AG04449 (cell line): ENCODE results near the gene USP3.
A peak's percentile ranks its signal among the peaks of the same experiment; 100 is the strongest.

Source experiments
- CTCF ChIA-PET: fragments of 350-600 bp; formaldehyde crosslinking; extraction: SDS; loops from one replicate; lab custom pipeline; 2021; ENCODE audit warnings: antibody characterized with exemption; lab: Yijun Ruan, JAX
- POLR2A ChIA-PET: fragments of 400-600, 350-600 bp; formaldehyde crosslinking; extraction: SDS; loops from one replicate; lab custom pipeline; 2020; ENCODE audit warnings: antibody characterized with exemption, inconsistent platforms; lab: Yijun Ruan, JAX
- DNase-seq: peaks from one replicate; pipeline ENCODE4 v3.0.0-alpha.2; 2010; ENCODE audit warnings: low read depth, low spot score
- H3K4me3 ChIP-seq: 2 replicates; pipeline ENCODE4 v1.5.1; 2011; ENCODE audit warnings: low read depth, mild to moderate bottlenecking, control low read depth, low read length
- TF ChIP-seq, protein P1 (sequence below): IDR thresholded peaks from one replicate; pipeline ENCODE4 v1.5.1; 2011; ENCODE audit warnings: mild to moderate bottlenecking, moderate library complexity, low read length, control low read depth, inconsistent platforms; ENCODE audit not compliant: insufficient read depth; ENCODE audit errors: missing control alignments

Gene USP3

GRCh38 chr15:63502137-63502766 lies 2.1 kb upstream of the USP3 start:
- POLR2A ChIA-PET: interaction anchor here (0.6 kb wide), 1 partner anchor 223 kb away, joined by 3 read pairs; no protein-coding TSS in a partner anchor
- TF ChIP-seq, protein P1, sequence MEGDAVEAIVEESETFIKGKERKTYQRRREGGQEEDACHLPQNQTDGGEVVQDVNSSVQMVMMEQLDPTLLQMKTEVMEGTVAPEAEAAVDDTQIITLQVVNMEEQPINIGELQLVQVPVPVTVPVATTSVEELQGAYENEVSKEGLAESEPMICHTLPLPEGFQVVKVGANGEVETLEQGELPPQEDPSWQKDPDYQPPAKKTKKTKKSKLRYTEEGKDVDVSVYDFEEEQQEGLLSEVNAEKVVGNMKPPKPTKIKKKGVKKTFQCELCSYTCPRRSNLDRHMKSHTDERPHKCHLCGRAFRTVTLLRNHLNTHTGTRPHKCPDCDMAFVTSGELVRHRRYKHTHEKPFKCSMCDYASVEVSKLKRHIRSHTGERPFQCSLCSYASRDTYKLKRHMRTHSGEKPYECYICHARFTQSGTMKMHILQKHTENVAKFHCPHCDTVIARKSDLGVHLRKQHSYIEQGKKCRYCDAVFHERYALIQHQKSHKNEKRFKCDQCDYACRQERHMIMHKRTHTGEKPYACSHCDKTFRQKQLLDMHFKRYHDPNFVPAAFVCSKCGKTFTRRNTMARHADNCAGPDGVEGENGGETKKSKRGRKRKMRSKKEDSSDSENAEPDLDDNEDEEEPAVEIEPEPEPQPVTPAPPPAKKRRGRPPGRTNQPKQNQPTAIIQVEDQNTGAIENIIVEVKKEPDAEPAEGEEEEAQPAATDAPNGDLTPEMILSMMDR: no peak
- no peak for DNase-seq
- no peak overlapping the region for H3K4me3 ChIP-seq
- CTCF ChIA-PET: interaction anchor here (1.1 to 2.7 kb wide), 4 partner anchors 14 to 213 kb away, joined by 3 to 6 read pairs (median 4); no protein-coding TSS in a partner anchor

DNA sequence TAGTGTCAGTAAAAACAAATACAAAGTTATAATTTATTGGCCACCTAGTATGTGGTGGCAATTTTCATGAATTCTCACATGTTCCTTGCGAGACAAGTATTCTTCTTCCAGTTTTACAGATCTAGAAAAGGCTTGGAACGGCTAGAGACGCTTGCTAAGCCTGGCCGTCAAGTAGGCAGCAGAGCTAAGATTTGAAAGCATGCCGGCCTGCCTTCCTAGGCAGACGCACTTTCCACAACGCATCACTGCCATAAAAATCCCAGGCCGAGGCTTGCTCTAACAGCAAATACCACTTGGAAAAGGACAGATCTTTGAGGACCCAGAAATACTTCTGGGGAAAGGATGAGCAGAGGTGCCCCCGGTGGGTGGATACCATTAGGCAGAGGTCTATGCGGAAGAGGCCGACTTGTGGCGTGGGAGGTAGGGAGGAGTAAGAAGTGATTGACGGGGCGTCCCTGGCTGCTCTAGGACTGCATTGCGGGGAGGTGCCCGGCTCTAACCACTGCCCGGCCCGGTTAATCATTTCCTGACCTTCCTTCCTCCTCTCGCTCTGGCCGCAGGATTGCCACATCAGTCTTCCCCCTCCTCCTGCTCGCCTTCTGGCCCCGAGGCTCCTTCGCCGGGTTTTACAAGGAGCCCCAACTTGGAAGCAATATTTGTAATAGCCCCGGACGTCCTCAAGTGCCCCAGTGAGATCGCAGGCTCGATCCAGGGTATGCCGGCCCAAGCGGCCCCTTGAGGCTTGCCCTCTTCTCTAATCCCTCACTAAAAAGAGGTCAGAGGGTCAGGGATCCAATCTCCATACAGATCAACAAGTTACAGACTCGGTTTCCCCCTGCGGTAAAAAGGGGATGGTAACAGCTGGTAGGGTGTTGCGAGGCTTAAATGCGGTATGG lies 1.3 kb upstream of the USP3 start:
- ChIA-PET POLR2A (interaction anchor here (1.3 kb wide), 1 partner anchor 50 kb away, joined by 8 read pairs; no protein-coding TSS in a partner anchor), CTCF (interaction anchor here (0.6 to 2.7 kb wide), 8 partner anchors 14 to 214 kb away, joined by 3 to 11 read pairs (median 4); no protein-coding TSS in a partner anchor)
- peak overlapping the region; percentile 61 for H3K4me3 ChIP-seq
- no peak for DNase-seq
- TF ChIP-seq, protein P1: no peak

- peak overlapping the region; percentile 61 for H3K4me3 ChIP-seq
- TF ChIP-seq, protein P1: no peak
- ChIA-PET POLR2A (interaction anchor here (0.8 to 1.3 kb wide), 4 partner anchors 30 to 129 kb away, joined by 3 to 8 read pairs (median 4); no protein-coding TSS in a partner anchor), CTCF (interaction anchor here (0.6 to 2.6 kb wide), 7 partner anchors 13 to 215 kb away, joined by 3 to 11 read pairs (median 3); no protein-coding TSS in a partner anchor)
- DNase-seq: no peak
Observed at GRCh38 chr15:63503739-63504246, 600 bp upstream of the USP3 start.

DNA sequence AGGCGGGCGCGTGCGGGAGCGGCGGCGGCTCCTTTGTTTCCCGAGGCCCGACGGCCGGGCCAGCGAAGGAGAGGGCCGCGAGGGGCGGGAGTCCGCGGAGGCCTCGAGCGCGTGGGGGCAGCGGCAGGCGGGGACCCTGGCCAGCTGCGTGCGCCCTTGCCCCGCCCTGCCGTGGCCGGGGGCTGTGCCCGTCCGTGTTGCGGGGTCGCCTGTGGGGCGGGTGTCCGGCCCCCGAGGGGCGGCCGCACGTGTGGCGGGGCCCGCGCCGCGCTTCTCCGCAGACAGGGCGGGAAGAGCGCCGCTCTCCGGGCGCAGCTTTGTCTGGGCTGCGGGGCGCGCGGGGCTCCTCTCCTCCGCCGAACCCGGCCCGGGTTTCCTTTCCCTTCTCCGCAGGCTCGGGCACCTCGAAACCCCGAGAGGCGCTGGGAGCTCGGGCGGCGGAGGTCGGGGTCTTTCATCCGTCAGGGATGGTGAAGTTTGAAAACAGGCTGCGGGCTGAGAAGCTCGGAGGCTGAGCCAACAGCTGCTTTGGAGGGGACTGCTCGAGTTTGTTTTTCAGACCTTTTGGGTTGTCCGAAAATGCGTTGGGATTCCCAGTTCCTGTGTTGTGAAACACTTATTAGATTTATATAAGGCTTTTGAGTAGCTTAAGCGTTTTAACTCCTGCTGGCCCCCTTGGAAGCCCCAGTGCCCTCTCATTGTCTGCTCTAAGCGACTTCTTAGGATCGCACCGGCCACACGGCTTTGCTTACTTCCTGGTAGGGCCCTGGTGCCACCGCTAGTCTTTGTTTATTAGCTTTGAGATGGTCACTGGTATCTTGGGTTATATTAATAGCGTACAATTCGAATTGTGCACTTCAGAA lies 817 bp downstream of the USP3 start:
- CTCF ChIA-PET: interaction anchor here (0.8 to 2.6 kb wide), 15 partner anchors 8 to 214 kb away, joined by 3 to 11 read pairs (median 4); no protein-coding TSS in a partner anchor
- no peak for DNase-seq
- POLR2A ChIA-PET: interaction anchor here (0.7 to 1.1 kb wide), 3 partner anchors 58 to 214 kb away, joined by 3 to 4 read pairs (median 3); no protein-coding TSS in a partner anchor
- H3K4me3 ChIP-seq: peak overlapping the region; percentile 93
- TF ChIP-seq, protein P1: peak; percentile 15

DNA sequence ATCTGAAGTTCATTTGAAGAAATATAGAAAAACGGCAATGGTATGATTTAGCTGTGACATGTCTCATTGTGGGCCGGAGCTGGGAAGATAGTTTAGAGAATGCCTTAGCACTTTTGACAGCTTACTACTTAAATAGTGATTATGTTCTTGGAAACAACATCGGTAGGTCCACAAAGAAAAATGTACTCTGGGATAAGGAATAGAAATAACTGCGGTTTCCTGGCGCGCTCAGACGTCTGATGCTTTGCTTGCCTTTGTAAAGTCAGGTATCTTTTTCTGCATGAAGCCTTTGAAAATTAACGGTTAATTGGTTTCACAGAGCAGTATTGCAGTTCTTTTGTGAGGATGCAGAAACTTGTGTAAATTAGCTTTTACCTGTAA lies 1.4 kb downstream of the USP3 start:
- DNase-seq: no peak
- ChIA-PET POLR2A (no interaction called here), CTCF (interaction anchor here (0.8 to 2.6 kb wide), 14 partner anchors 8 to 215 kb away, joined by 3 to 11 read pairs (median 4); no protein-coding TSS in a partner anchor)
- TF ChIP-seq, protein P1: no peak
- H3K4me3 ChIP-seq: peak overlapping the region; percentile 93
